Measurements from ENCODE around the gene PAGR1. TPM values are rescaled to one million over a fixed set of nuclear protein-coding genes. Genes with fewer than 3 reads are reported as not detected.

PAGR1 gene
- total RNA-seq, 4 donors from 2014 or later, result 13.5 to 23.6 (median 19.2) TPM

DNA sequence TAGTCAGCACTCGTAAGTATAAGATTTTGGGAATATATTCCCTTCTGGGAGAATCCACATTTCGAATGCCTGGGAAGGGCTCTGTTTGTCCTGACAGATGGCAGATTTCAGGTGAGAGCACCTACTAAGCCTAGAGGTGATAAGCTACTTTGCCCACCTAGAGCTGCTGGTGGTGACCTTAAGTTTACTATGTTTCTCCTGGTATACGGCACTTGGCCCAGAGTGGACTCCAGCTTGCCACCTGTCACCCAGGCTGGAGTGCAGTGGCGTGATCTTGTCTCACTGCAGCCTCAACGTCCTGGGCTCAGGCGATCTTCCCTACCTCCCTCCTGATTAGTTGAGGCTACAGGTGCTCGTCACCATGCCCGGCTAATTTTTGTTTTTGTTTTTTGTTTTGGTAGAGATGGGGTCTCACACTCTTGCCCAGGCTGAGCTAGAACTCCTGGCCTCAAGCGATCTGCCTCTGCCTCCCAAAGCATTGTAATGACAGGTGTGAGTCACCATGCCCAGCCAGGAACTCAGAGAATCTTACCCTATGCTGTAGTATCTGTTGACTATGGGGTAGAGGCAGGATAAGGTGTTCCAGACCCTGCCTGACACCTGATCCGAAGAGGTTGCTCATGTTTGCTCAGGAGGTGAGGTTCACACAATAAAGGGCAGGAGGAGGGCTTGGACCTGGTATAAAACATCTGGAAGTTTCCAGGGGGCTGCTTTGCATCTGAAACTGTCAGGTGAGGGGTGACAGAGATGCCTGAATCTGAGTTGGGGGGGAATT, 38.2 kb upstream of the PAGR1 start, which contains the start of gene ZG16:
ZG16 (plus strand) TSS at position 681 of the 775 bp plus-strand sequence. CDS start 1,011 bp downstream, outside the sequence.
- TF ChIP-seq, protein P1, sequence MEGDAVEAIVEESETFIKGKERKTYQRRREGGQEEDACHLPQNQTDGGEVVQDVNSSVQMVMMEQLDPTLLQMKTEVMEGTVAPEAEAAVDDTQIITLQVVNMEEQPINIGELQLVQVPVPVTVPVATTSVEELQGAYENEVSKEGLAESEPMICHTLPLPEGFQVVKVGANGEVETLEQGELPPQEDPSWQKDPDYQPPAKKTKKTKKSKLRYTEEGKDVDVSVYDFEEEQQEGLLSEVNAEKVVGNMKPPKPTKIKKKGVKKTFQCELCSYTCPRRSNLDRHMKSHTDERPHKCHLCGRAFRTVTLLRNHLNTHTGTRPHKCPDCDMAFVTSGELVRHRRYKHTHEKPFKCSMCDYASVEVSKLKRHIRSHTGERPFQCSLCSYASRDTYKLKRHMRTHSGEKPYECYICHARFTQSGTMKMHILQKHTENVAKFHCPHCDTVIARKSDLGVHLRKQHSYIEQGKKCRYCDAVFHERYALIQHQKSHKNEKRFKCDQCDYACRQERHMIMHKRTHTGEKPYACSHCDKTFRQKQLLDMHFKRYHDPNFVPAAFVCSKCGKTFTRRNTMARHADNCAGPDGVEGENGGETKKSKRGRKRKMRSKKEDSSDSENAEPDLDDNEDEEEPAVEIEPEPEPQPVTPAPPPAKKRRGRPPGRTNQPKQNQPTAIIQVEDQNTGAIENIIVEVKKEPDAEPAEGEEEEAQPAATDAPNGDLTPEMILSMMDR (IDR thresholded peaks at IDR 0.05; ENCODE audit: low read depth), result no peak

DNA sequence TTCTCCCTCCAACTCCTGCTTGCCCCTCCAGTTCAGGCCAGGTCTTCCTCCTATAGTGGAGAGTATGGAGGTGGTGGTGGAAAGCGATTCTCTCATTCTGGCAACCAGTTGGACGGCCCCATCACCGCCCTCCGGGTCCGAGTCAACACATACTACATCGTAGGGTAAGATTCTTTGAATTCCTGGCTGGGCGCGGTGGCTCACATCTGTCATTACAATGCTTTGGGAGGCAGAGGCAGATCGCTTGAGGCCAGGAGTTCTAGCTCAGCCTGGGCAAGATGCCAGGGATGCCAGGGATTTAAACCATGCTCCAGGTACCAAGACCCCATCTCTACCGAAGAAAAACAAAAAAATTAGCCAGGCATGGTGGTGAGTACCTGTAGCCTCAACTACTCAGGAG, 36.5 kb upstream of the PAGR1 start:
- TF ChIP-seq, protein P1 (IDR thresholded peaks at IDR 0.05; ENCODE audit: low read depth), result no peak

DNA sequence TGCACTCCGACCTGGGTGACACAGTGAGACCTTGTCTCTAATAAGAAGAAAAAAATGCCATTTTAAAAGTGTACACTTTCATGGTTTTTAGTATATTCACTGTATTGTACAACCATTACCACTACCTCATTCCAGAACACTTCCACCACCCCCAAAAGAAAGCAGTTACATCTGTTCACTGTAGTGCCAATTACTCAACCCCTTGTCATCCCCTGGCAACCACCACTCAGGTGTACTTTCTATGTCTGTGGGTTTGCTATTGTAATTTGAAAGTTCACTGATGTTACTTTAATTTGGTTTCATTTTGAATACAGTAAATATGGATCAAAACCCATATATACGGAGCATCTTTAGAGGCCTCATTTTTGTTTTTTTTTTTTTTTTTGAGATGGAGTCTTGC, 31.8 kb upstream of the PAGR1 start:
- TF ChIP-seq, protein P1 (IDR thresholded peaks at IDR 0.05; ENCODE audit: low read depth), result no peak

DNA sequence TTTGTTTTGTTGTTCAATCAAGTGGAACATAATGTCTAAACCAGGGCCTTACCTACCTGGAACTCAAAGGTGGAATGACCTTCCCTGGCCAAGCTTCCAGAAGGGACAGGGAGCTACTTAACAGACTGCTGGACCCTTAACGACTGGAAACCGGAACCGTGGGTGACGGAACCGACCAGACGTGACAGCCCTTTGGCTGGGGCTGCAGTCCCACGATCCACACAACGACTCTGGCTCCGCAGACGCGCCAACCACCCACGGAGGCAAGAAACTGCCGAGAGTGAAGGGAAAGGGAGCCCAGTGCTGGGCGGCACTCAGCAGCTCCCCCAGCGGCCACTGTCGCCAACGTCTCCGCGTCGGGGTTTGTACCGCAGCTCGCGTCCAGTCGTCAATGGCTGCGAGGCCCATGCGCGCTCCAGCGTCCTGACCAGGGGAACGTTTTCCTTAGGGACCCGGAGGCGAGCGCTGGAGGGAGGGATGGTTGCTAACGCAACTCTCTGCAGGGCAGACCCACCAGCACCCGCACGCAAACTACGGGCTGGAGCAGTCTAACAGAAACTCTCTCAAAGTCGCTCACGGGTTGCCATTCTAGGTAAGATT, 31.0 kb upstream of the PAGR1 start:
- TF ChIP-seq, protein P1 (IDR thresholded peaks at IDR 0.05; ENCODE audit: low read depth), result no peak

DNA sequence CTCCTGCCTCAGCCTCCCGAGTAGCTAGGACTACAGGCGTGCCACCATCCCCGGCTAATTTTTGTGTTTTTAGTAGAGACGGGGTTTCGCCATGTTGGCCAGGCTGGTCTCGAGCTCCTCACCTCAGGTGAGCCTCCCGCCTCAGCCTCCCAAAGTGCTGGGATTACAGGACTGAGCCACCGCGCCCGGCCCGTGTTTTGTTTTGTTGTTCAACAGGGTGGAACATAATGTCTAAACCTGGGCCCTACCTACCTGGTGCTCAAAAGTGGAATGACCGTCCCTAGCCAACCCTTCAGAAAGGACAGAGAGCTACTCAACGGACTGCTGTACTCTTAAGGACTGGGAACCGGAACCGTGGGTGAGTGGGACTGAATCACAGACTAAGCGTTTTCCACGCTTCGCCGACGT, 26.2 kb upstream of the PAGR1 start:
- TF ChIP-seq, protein P1 (IDR thresholded peaks at IDR 0.05; ENCODE audit: low read depth), result no peak

DNA sequence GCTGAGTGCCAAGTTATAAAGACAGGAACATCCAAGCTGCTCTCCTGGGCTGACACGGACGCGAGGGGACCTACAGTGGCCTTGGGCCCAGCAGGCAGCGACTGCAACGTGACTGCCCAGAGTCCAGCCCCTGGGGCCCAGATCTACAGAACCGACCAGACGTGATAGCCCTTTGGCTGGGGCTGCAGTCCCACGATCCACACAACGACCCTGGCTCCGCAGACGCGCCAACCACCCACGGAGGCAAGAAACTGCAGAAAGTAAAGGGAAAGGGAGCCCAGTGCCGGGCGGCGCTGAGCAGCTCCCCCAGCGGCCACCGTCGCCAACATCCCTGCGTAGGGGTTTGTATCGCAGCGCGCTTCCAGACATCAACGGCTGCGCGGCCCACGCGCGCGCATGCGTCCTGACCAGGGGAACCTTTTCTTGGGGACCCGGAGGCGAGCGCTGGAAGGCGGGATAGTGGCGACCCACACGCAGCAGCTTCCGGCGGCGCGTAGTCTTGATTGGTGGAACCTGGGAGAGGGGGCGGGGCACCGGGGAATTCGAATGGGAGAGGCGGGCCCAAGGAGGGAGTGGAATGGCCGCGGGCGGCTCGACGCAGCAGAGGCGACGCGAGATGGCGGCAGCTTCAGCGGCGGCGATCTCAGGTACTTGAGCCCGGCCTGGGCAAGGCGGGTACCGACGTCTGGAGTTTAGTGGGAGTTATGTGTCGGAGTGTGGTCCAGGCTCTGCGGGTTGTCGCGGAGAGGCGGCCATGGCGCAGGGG, 25.6 kb upstream of the PAGR1 start, which contains the start of gene KIF22:
KIF22 (plus strand) TSS at position 569 of the 766 bp plus-strand sequence; CDS start at position 578, 9 bp downstream.
- TF ChIP-seq, protein P1 (IDR thresholded peaks at IDR 0.05; ENCODE audit: low read depth), result no peak

Data from subcutaneous adipose tissue (tissue), 4 donors.